OCI-M1 (cell line): Measurements from ENCODE around the gene ZNF574.
"Not testable (repeated sequence)": the region's sequence is repeated elsewhere in the genome, so short reads cannot be mapped to it uniquely, and the experiment has no call there.

Source experiments
- DNase-seq: peaks from one replicate; lab custom pipeline; 2025; lab: John Stamatoyannopoulos, UW

The ZNF574 gene, protein sequence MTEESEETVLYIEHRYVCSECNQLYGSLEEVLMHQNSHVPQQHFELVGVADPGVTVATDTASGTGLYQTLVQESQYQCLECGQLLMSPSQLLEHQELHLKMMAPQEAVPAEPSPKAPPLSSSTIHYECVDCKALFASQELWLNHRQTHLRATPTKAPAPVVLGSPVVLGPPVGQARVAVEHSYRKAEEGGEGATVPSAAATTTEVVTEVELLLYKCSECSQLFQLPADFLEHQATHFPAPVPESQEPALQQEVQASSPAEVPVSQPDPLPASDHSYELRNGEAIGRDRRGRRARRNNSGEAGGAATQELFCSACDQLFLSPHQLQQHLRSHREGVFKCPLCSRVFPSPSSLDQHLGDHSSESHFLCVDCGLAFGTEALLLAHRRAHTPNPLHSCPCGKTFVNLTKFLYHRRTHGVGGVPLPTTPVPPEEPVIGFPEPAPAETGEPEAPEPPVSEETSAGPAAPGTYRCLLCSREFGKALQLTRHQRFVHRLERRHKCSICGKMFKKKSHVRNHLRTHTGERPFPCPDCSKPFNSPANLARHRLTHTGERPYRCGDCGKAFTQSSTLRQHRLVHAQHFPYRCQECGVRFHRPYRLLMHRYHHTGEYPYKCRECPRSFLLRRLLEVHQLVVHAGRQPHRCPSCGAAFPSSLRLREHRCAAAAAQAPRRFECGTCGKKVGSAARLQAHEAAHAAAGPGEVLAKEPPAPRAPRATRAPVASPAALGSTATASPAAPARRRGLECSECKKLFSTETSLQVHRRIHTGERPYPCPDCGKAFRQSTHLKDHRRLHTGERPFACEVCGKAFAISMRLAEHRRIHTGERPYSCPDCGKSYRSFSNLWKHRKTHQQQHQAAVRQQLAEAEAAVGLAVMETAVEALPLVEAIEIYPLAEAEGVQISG

DNA sequence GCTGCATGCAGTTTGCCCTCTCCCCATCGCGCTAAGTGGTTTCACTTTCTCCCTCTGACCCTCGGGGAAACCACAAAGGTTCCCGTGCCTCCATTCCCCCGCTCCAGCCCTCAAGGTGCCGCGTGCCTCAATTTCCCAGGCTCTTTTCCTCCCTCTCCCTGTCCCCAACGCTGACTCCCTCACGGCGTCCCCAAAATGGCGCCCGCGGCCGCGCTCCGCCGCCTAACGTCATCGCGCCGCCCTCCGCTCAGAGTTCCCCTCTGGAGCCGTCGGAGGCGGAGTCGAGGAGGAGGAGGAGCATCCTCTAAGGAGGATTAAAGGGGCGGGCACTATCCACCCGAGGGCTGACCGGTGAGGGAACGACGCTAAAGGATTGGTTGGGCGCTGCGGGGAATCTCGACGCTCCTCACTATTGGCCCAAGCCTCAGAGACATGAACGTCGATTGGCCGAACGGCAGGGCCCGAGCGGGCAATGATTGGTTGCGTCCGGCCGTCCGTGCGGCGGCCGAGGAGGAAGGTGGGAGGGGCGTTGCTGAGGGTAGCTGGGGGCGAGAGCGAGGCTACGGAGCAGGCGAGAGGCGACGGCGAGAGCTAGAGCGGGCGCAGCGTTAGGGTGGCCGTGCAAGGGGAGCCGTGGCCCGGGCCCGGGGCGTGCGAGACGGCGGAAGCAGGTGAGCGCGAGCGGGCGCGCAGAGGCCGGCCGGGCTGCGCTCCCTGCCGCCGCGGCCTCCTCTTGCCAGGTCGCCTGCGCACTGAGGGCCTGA is at the start of gene ZNF574:
ZNF574 (plus strand) TSS at position 551 of the 764 bp plus-strand sequence. CDS start 2,441 bp downstream, outside the sequence.
- peak; percentile 100 for DNase-seq

DNA sequence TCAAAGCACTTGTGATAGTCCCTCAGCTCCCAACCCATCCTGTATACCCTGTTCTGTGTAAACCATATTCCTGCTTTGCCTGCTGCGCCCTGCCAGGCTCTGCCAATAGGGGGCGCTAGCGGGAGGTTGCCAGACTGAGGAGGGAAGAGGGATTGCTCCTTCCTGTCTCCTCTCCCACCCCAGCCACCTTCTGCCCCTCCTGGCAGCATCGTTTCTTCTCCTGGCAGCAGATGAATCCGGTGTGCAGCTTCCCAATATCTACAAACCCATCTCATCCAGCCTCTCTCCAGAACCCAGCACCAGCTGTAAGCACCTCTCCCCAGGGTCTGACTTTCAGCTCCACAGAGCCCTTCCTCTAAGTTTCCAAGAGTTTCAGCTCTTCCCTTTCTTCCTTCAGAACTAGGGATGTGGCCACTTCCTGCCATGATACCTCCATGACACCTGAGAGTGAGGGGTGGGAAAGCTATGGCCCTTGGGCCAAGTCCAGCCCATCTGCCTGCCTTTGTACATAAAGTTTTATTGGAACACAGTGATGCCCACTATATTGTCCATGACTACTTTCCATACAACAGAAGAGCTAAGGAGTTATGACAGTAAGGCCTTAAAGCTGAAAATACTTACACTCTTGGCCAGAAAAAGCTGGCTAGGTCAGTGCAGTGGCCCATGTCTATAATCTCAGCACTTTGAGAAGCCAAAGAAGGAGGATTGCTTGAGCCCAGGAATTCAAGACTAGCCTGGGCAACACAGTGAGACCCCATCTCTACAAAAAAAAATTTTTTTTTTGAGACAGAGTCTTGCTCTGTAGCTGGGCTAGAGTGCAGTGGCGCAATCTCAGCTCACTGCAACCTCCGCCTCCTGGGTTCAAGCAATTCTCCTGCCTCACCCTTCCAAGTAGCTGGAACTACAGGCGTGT is 47.4 kb upstream of the ZNF574 start:
- peak; percentile 86 for DNase-seq

DNA sequence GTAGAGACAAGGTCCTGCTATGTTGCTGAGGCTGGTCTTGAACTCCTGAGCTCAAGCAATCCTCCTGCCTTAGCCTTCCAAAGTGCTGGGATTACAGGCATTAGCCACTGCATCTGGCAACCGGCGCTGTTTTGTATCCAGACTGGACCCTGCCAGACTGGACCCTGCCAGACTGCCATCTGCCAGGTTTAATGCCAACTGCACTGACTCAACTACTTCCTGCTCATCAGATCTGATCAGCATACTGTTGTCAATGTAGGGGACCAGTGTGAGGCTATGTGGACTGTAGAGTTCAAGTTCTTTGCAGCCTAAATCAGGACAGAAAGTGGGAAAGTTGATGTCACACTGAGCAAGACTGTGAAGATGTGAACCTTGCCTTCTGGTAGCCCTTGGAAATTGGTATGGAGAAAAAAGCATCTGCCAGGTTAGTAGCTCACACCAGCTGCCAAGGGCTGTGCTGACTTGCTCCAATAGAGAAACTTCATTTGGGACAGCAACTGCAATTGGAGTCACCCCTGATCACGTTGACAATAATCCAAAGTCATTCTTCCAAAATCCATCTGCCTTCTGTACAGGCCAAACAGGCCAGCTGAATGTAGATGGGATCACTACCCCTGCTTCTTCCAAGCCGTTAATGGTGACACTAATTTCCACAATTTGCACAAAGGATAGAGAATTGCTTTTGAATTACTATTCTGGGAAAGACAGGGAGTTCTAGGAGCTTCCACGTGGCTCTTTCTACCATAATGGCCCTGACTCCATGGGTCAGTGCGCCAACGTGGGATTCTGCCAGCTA is 45.1 kb upstream of the ZNF574 start:
- DNase-seq: no peak

DNA sequence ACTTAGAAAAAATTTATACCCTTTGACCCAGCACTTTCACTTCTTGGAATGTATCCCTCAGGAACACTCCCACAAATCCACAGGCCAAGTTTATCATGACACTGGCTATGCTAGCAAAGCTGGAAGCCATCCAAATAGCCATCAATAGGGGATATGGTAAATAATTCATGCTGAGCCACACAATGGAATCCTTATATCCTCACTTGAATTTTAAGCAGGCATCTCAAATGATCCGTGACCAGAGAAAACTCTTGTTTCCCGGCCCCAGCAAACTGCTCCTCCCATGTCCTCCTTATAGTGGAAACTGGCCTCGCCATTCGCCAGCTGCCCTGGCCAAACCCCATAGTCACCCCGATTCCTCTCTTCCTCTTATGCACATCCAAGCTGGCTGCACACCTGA is 43.5 kb upstream of the ZNF574 start:
- DNase-seq: no peak

DNA sequence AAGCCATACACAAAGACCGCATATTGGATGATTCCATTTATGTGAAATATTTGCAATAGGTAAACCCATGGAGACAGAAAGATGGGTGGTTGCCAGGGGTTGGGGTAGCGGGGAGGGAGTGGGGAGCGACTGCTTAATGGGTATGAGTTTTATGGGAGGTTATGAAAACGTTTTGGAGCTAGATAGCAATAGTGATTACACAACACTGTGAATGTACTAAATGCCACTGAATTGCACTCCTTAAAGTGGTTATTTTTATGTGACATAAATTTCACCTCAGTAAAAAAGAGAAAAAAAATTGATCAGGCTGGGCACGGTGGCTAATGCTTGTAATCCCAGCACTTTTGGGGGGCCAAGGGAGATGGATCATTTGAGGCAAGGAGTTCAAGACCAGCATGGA is 42.6 kb upstream of the ZNF574 start:
- DNase-seq: no peak

DNA sequence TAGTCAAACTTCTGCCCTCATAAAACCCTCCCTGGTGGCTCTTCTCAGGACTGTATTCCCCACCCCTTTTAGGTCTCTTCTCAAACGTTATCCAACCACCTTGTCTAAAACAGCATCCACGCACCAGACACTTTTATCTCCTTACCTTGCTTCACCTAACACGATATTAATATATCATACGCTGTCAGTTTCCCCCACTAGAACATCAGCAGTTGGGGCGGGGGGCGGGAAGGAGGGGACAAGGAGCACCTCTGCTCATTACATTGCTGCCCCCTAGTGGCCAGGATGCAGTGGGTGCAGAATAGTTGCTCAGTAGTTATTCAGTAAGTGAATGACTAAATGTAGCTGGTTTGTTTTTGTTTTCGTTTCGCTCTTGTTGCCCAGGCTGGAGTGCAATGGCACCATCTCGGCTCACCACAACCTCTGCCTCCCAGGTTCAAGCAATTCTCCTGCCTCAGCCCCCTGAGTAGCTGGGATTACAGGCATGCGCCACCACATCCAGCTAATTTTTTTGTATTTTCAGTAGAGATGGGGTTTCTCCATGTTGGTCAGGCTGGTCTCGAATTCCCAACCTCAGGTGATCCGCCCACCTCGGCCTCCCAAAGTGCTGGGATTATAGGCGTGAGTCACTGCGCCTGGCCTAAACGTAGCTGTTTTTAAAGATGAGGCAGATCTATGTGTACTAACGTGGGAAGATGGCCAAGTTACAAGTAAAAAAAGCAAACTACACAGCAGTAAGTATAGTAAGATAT is 41.1 kb upstream of the ZNF574 start:
- DNase-seq: peak; percentile 91

DNA sequence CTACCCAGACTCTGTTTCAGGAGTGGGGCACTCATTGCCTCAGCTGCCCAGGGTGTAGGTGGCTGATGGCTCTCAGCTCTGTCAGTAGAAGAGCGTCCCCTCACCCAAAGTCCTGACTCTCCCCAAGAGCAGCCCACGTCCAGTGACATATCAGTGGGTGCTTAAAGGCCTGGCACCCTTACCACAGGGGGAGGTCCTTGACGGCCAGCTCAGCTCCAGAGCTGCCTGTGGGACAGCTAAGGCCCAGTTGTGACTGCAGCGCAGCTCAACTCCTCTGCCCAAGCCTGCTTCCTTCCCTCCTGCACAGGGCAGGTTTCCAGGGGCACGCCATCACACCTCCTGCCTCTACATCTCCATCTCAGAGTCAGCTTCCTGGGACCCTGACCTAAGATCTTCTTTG is 38.3 kb upstream of the ZNF574 start:
- no peak for DNase-seq

DNA sequence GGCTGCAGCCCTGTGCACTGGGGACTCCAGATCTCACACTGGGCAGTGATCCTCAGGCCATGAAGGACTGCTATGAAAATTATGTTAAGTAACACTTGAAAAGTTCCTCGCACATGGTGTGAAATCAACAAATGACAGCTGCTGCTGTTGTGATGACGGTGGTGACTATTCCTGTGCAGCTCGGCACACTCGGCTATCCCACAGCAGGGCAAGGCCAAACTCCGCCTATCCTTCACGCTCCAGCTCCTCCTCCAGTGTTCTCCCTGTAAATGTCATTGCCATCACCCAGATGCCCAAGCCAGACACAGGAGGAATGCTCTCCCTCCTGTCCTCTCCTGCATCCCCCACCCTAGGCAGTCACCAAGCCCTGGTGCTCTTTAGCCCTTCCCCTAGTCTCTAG is 37.3 kb upstream of the ZNF574 start:
- DNase-seq: no peak

DNA sequence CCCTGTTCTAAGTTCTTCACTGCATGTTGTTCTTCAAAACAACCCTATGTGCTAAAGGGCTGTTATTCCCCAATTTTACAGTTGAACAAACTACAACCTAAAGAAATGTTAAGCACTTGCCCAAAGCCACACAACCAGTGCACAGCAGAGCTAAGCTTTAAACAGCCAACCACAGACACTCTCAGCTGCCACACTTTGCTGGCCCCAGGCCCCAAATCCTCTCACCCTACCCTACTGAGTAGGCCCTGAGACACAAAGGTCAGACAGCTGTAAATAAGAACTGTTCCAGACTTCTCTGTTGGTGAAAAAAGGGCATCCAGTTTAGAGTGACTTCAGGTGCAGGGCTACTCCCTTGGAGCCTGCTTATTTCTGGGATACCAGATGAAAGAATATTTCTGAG is 35.9 kb upstream of the ZNF574 start:
- DNase-seq: no peak

DNA sequence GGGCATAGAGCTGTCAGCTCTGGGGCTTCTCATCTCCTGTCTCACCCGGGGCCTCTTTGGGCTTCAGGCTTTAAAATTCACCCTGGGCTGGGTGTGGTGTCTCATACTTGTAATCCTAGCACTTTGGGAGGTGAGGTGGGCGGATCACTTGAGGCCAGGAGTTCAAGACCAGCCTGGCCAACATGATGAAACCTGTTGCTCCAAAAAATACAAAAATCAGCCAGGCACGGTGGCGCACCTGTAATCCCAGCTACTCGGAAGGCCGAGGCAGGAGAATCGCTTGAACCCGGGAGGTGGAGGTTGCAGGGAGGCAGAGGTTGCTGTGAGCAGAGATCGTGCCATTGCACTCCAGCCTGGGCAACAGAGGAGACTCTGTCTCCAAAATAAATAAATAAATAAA is 35.5 kb upstream of the ZNF574 start:
- DNase-seq: not testable (repeated sequence)

DNA sequence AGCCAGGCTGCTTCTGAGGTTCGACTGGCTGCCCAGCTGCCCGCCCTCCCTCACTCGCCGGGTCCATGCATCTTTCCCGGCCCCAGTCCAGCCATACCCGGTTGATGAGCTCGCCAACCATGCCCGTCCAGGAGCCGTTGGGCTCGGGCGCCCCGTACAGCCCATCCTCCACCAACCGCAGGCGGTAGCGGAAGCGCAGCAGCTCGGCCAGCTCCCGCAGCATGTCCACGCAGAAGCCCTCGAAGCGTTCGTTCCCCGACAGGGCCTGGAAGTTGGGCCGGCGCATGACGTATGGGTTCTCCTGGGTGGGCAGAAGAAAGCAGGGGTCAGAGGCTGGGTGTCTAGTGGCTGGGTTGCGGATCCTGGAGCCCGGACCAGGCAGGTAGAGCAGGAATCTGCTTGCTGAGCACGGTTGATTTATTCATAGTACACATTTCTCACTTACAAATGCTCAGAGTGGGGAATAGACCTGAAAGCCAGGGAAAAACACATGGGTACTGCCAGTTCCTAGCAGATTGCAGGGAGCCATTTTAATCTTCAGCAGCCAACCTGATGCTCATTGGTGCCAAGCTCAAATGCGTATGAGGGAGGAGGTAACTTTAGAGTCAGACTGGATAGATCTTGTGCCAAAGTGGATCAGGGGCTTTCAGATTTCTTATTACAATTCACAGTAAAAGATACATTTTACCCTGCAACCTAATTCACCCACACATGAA is 33.4 kb upstream of the ZNF574 start:
- no peak for DNase-seq

DNA sequence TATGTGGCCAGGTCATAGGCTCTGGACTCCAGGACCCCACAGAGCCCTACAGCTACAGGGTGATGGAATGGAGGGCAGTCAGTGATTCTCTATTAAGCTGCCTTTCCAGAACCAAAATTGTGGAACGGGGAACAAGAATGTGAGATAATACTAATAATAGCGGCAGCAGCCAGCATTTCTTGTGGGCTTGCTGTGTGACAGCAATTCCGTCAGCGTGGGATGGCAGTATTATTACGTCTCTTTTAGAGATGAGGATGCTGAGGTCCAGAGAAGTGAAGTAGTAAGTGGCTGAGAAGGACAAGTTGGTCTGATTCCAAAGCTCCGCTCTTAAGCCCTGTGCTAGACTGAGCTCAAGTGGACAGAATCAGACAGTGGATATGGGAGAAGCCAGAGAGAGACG is 30.4 kb upstream of the ZNF574 start:
- DNase-seq: no peak

DNA sequence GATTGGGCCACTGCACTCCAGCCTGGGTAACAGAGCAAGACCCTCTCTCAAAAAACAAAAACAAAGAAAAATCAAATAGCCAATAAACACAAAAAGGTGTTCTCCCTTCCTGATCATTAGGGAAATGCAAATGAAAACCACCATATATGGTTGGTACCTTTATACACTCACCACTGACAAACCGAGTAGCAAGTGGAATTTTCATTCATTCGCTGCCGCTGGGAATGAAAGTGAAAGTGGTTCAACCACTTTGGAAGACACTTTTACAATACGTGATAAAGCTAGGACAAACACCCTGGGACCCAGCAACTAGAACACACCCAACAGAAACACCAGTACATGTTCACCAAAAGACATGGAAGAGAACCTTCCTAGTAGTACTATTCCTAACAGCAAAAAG is 27.0 kb upstream of the ZNF574 start:
- peak; percentile 94 for DNase-seq

DNA sequence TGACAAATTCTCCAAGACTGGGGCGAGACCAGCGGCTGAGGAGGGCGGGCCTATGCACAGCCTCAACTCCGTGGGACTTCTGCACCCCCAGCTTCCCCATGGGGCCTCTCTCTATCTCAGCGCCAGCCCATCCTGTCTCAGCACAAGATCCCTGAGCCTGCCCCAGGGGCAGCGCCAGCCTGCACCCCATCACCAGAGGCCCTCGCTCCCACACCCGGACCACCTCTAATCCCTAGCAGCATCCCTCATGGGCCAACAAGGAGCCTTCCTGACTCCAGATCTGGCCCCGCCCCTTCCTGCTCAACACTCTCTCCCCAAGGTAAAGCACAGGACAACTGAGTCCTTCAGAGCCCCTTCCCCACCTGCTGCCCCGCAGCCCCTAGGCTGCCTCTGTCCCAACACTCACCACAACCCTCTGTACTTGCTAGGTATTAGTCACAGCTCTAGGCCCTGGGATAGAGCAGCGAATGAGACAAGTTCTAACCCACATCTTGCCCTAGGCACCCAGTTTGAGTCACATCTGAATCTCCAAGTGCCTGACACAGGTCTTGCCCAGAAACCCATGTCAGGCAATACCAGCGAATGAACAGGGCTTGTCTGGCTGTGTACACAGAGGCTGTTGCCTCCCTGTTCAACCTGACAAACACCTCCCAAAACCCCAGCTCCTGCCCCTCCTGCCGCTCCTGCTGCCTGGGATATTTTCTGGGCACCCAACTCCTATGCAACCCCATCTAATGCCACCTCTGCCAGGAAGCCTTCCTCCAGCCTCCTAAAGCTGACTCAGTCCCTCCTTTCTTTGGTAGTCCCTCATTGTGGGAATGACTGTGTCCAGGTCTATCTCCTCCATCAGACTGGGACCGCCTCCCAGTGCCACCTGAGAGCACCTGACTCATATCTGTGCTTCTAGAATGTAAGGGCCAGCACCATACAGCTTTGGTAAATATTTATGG is 24.5 kb upstream of the ZNF574 start:
- no peak for DNase-seq

DNA sequence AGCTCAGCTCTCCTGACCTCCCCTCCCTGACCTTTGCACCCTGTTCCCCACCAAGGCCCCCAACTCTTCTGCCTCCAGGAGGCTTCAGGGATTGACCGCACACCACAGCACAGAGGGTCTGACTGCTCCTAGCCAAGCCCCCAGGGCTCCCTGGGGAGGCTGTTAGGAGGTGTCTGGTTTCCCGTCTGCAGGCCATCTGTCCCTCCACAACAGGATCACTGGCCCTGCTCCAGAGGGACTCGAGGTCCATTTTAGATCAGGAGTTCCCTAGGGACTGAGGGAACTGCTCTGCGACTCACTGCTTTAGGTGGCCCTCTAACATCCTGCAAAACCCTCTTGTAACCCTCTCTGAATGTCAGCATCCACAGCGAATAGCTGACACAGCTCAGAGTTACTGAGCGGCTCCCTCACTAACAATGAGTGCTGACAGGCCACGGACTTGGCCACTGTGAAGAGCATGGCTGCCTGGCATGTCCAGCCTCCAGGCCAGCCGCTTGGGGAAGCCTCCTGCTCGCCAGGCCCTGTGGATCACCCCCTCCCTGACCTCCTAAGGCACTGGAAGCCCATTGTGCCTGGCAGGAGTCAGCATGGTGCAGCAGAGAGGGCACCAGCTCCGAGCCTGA is 23.6 kb upstream of the ZNF574 start:
- DNase-seq: no peak

DNA sequence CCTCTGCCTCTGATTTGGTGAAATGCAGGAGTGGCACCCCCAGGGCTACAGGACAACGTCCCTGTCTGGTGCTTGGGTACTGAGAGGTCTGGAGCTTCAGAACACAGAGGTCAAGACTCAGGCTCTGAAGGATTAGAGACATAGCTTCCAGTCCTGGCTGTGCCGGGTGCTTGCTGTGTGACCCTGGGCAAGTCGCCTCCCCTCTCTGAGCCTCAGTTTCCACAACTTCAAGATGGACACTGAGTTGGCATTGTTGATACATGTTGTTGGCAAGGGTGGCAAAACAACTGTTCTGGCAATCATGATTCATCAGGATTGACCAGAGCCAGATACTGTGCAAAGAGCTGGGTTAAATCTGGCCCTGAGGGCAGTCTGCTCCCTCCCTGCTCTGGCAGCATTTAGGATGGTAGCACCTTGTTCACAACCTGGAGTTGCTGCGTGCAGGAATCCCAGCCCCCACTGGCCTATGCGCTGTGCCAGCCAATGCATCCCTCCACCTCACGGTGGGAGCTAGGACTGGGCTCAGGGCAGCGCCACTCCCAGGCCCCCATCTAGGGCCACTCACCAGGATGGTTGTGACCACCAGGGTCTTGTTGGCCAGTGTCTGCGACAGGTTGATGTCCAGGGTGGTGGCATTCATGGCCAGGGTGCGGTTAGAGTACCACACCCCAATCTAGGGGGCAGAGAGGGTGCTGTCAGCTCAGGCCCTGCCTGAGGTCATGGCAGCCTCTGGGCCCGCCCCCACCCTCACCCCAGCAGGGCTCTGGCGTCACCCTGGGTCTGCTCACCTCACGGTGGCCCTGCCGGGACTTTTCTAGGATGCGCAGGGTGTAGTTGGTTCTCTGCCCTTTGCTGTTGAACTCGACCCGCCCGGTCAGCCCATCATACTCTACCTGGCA is 22.7 kb upstream of the ZNF574 start:
- DNase-seq: no peak
